GM19438 (cell line): ENCODE results near the gene MSANTD2.

Experiments
- ATAC-seq: cut with Tn5 transposase; IDR thresholded peaks from one replicate; pipeline ENCODE4 v1.9.1; 2021; ENCODE audit warnings: low read depth; ENCODE audit not compliant: unreplicated experiment

Gene MSANTD2

DNA sequence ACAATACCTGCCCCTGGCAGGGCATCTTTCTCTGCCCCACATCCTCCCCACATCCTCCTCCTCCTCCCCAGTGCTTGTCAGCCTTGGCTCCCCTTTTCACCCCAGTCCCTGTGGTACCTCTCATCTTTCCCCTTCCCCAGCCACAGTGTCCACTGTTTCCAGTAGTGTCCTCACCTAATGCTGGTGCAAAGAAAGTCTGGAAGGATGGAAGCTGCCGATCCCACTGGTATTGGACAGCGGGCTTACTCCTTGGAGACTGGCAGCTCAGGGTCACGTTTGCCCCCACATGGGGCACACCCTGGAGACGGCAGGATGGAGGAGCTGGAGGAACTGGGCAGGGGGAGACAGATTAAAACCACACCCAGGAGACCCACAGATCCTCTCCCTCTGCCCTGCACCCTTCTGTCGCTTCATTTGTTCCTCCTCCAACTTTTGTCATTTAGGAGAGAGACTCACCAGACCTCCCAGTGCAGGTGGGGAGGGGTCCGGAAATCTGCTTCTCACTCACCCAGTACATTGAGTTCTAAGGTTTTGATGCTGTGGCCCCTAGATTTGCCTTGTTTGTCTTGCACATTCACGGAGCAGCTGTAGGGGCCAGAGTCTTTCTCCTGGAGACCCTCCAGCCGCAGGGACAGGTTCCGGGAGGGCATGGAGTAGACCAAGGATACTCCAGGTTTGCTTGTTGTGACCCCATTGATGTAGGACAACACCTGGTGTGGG lies 44.0 kb downstream of the MSANTD2 start:
- no peak for ATAC-seq

DNA sequence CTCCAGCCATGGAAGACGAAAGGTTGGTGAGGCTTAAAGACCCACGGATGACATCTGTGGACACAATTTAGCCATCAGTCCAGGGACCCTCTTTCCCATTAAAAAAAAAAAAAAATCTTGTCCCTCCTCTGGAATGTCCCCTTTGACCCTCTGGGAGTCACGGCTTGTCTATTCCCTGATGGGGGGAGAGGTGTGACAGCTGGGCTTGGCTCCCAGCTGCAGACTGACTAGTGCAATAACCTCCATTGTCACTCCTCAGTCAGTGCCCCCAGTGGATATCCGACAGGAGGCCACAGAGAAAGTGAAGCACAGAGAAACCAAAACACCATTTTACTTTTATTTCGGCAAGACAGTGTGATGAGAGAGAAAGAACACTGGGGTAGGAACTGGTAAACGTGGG lies 45.5 kb downstream of the MSANTD2 start:
- ATAC-seq: no peak

DNA sequence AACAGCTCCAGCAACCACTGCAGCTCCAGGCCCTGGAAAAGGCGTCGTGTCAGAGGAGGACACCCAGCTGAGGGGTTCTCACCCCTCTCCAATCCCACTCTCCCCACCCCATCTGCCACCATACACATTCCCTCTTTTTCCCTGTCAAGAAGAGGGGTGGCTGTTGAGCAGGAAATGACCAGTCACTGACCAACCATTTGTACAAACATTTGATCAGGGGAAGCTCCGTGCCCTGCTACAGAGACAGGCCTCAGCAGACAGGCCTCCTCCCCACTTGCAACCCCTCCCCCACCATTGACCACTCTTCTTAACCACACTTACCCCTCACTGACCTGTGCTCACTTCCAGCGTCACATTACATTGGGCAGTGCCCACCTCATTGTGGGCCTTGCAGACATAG lies 45.9 kb downstream of the MSANTD2 start:
- ATAC-seq: no peak

- no peak for ATAC-seq
Measured at GRCh38 chr11:124753624-124754023, 46.6 kb downstream of the MSANTD2 start.

DNA sequence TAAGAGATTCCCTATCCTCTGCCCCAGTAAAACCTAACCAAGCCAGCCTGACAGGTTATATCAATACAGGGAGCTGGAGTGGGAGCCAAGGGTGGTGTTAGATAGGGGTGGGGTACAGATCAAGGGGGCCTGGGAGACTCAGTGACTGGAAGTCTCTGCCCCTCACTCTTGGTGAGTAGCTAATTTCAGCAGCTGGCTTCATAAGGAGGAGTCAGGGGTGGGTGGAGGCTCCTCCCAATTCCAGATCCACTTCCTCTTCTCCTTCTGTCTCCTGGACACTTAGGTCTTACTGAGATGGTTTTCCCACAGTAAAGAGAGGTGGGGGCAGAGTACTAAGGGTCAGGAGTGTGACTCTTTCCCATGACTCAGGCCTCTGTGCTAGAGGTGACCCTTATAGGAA lies 47.0 kb downstream of the MSANTD2 start:
- ATAC-seq: no peak

GRCh38 chr11:124752471-124753102 lies 47.6 kb downstream of the MSANTD2 start:
- no peak for ATAC-seq

DNA sequence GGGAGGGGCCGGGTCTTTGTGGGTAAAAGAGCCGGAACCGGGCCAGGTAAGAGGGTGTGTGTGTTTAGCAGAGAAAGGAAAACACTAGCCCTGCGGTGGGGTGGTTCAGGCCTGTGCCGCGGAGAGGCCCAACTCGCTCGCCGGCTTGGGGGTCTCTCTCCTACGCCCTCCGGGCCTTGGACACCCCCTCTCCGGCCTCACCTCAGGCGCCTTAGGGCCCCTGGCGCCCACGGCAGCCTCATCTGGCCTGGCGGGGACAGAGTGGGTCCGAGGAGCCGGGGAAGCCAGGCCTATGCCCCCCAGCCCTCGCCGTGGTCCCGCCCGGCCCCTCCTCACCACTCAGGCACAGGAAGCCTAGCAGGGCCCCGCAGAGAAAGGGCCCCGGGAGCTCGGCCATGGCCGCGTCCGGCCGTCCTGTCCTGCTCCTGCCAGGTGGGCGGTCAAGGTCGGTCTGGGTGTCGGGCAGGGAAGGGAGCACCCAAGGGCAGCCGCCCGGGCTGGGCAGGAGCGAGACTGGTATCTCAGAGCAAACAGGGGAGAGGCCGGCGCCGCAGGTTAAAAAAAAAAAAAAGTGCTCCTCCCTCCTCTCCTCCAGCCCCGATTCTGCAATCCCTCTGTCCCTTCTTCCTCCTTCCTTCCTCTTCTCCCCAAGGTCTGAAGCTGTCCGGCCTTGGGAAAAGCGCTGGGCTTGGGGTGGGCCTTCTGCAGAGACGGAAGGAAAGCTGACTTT lies 48.3 kb downstream of the MSANTD2 start, which contains the start of gene VSIG2:
Gene VSIG2, minus strand, starts transcription at position 515 of the 730 bp plus-strand sequence. Its CDS starts 118 bp downstream, at position 397.
- ATAC-seq: no peak

- ATAC-seq: no peak
Measured at GRCh38 chr11:124751391-124751740, 48.8 kb downstream of the MSANTD2 start.

- no peak for ATAC-seq
Measured at GRCh38 chr11:124749912-124750311, 50.3 kb downstream of the MSANTD2 start.

GRCh38 chr11:124748481-124749343 lies 51.5 kb downstream of the MSANTD2 start:
- ATAC-seq: no peak

DNA sequence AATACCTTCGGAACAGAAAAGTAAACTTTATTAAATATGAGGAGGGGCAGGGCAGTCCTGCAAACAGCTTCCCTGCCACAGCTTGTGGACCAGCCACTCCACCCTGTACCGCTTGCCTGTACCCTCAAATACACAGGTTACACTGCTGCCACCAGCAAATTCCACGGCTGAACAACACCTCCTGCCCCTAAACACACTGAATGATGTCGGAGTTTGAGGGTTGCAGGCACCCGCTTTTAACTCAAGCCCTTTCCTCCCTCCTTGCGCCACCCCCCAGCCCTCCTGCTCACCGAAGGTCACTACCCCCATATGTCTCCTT lies 52.1 kb downstream of the MSANTD2 start:
- no peak for ATAC-seq

DNA sequence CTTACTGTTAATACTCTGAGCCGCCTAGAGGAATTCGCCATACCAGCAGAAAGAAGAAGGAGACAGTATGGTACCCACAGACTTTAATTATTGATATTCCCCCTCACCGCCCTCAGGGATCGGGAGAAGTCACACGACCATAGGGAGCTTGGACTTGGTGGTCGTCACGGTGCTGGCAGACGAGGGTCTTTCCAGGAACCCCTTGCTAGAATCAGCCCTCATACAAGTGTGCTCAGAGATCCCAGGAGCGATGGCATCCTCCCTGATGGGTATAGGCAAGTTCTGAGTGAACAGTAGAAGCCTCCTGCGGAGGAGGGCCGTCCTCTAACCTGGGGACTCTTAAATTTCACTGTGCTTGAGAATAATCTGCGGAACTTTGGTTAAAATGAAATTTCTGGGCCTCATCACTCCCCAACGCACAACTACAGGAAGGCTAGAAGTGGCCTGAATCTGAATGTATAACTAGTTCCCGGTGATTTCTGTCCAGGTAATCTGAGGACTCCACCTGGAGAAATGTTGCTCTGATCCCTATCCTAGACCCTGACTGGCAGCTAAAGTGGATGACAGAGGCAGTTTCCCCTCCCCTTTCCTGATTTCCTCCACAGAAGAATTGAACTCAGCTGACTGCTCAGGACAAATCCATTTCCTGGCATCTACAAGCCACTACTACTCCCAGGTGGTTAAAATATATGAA lies 52.7 kb downstream of the MSANTD2 start:
- no peak for ATAC-seq

DNA sequence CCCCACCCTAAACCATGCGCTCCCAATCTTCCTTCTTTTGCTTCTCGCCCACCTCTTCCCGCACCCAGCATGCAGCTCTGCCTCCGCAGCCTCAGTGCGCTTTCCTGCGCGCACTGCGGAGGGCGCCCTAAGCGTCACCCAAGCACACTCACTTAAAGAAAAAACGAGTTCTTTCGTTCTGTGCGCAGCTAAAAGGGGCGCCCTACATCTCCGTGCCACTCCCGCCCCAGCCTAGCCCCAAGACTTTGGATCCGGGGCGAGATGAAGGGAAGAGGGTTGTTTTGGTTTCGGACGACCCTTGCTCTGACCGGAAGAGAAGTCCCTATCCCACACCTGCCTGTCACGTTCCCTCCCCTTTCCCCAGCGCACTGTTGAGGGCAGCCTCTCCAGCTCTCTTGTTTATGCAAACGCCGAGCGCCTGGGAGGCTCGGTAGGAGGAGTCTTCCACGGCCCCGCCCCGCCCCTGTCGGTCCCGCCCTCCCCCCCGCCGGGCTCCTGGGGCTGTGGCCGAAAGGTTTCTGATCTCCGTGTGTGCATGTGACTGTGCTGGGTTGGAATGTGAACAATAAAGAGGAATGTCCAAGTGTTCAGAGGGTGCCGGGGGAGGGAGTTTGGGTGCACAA lies 53.5 kb downstream of the MSANTD2 start:
- peak; percentile 94 for ATAC-seq

- ATAC-seq: peak; percentile 35
Measured at GRCh38 chr11:124745835-124746620, 54.2 kb downstream of the MSANTD2 start.

GRCh38 chr11:124745270-124745834 lies 54.9 kb downstream of the MSANTD2 start:
- ATAC-seq: no peak

DNA sequence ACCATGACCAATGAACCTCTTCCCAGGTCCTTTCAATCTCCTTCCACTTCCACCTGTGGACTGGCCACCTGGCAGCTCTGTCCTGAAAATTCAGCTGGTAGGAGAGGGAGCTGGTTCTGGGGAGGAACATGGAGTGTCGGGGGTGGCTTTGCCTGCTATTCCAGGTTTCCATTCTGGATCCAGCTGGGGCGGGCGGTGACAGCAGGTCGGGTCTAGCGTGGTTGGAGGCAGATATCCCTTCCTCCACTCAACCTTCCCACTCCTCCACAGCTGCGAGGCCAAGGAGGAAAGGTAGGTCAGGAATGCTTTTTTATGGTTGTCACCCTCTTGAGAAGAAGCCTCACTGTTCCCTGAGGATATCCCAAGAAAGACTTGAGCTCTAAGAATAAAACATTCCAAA lies 57.2 kb downstream of the MSANTD2 start:
- no peak for ATAC-seq

GRCh38 chr11:124742555-124742954 lies 57.7 kb downstream of the MSANTD2 start:
- no peak for ATAC-seq

DNA sequence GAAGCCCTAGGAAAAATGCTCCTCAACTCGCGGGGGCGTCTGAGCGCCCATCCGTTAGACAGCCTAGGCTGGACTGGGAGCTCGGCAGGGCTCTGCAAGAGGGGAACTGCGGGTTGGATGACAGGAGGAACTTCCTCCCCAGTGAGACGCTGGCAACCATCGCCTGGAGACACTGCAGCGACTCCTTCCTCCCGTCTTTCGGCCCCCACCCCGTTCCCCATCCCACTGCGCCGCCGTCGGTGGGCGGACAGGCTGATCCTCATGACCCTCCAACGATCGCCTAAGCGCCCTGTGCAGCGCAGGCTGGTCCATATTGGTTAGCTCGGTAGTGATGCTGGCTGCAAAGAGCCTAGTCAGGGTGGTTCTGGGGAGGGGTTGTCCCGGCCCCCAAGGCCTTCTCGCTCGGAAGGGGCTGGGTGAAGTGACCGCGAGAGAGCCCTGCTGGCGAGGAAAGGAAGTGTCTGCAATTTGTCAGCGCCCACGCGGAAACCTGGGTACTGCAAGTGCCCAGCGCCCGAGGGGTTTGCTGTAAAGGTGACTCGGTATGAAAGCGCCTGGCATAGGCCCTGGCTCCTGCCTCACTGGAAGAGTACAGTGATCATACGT lies 59.8 kb downstream of the MSANTD2 start:
- ATAC-seq: peak; percentile 48
